Tibial artery (tissue), 4 donors: ENCODE measurements around the gene LRRC27.

Experiments
- DNase-seq, 2 donors: peaks; one replicate each; pipeline ENCODE4 v3.0.0-alpha.2; 2019
- H3K27ac ChIP-seq, 2 donors: fragments of 200-600 bp; sonication (generic) in 1 of 2; 1 replicate in 1 of 2; 2 replicates in 1 of 2; pipeline ENCODE4 v1.5.1; 2018 to 2019; ENCODE audit warnings: mild to moderate bottlenecking in 1 of 2
- H3K27me3 ChIP-seq, 2 donors: fragments of 200-600 bp; sonication (generic) in 1 of 2; one replicate each; pipeline versions ENCODE4 v1.5.1 to v1.6.0; 2016 to 2019
- H3K36me3 ChIP-seq, 3 donors: fragments of 200-600 bp; sonication (generic) in 2 of 3; one replicate each; pipeline ENCODE4 v1.5.1; 2016 to 2019; ENCODE audit warnings: mild to moderate bottlenecking in 2 of 3
- H3K4me1 ChIP-seq, 4 donors: fragments of 200-600 bp; sonication (generic) in 2 of 4; 1 replicate in 3 of 4; 2 replicates in 1 of 4; pipeline ENCODE4 v1.5.1; 2016 to 2019
- H3K4me3 ChIP-seq, 2 donors: fragments of 200-600 bp; sonication (generic) in 1 of 2; 1 replicate in 1 of 2; 2 replicates in 1 of 2; pipeline ENCODE4 v1.5.1; 2018 to 2019; ENCODE audit warnings: mild to moderate bottlenecking in 2 of 2
- H3K9me3 ChIP-seq, 3 donors: fragments of 200-600 bp; sonication (generic) in 1 of 3; one replicate each; pipeline ENCODE4 v1.5.1; 2016 to 2019
- intact Hi-C: fragments of 100-400 bp; cut with DNase I; formaldehyde crosslinking; loops from one replicate; pipeline ENCODE4 v1.15.0; 2023; ENCODE audit warnings: low total_unique reads
- TF ChIP-seq, protein P1 (sequence below), 2 experiments: fragments of 200-600 bp in 1 of 2; fragments of 450-650 bp in 1 of 2; IDR thresholded peaks; one replicate each; pipeline ENCODE4 v1.5.1; 2017 to 2019; ENCODE audit warnings: antibody characterized with exemption in 2 of 2, mild to moderate bottlenecking in 1 of 2, moderate library complexity in 1 of 2

LRRC27 gene

DNA sequence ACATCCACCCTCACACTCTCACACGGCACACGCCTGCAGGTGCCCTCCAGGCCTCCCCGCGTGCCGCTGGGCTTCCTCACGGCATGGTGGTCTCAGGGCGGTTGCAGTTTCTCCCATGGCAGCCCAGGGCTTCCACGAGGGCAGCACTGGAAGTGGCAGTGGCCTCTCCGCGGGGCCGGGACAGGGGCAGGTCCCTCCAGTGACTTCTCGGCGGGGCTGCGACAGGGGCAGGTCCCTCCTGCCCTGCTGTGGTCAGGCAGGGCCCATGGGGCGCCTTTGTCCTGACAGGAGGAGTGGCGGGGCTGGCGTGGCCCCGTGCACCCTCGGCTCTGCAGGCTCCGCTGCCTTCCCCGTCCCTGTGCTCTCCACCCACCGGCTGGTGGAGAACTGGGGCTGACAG lies 84.0 kb downstream of the LRRC27 start:
- no peak for DNase-seq
- no peaks in the 10 kb centered on the region for H3K9me3 ChIP-seq
- no peaks in the 10 kb centered on the region for H3K36me3 ChIP-seq
- TF ChIP-seq, protein P1, sequence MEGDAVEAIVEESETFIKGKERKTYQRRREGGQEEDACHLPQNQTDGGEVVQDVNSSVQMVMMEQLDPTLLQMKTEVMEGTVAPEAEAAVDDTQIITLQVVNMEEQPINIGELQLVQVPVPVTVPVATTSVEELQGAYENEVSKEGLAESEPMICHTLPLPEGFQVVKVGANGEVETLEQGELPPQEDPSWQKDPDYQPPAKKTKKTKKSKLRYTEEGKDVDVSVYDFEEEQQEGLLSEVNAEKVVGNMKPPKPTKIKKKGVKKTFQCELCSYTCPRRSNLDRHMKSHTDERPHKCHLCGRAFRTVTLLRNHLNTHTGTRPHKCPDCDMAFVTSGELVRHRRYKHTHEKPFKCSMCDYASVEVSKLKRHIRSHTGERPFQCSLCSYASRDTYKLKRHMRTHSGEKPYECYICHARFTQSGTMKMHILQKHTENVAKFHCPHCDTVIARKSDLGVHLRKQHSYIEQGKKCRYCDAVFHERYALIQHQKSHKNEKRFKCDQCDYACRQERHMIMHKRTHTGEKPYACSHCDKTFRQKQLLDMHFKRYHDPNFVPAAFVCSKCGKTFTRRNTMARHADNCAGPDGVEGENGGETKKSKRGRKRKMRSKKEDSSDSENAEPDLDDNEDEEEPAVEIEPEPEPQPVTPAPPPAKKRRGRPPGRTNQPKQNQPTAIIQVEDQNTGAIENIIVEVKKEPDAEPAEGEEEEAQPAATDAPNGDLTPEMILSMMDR (IDR thresholded peaks at IDR 0.05) = no peak
- no peaks in the 10 kb centered on the region for H3K27me3 ChIP-seq
- H3K4me1 ChIP-seq = peaks cover 5 to 60% (median 32%) of the 10 kb centered on the region in 4 donors
- no peak overlapping the region for H3K4me3 ChIP-seq
- no peak overlapping the region for H3K27ac ChIP-seq
- intact Hi-C loops = no loop called here

GRCh38 chr10:132416566-132417256 lies 84.7 kb downstream of the LRRC27 start:
- Histone ChIP-seq H3K4me1 (peaks cover 10 to 60% (median 36%) of the 10 kb centered on the region in 4 donors), H3K4me3 (no peak overlapping the region), H3K36me3 (no peaks in the 10 kb centered on the region), H3K27ac (no peak overlapping the region), H3K9me3 (no peaks in the 10 kb centered on the region), H3K27me3 (no peaks in the 10 kb centered on the region)
- intact Hi-C loops = no loop called here
- DNase-seq = no peak
- TF ChIP-seq, protein P1 (IDR thresholded peaks at IDR 0.05) = no peak

DNA sequence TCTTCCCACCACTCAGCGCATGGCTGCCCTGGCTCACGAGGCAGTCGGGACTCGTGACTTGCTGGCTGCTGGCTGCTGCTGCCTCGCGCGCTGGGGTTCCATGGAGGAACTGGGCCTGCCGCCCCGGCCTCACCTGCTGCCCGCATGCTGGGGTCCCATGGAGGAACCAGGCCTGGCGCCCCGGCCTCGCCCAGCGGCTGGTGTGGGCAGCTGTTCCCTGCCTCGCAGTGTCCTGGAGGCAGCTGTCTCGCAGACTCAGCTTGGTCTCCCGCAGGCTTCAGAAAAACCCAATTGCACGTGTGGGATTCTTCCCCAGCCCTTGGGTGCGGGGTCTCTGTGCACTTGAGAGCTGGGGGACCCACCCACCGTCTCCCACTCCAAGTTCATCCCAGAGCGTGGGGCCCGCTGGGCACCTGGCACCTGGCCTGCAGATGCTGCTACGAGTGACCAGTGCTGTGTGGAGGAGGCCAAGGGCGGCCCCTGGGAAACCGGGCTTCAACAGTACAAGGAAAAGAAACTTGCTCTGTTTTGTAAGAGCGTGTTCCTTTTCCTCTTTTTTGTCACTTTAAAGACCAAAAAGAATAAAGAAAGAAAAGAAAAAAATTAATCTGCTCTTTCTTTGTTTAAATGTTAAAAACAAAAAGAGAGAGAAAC lies 85.4 kb downstream of the LRRC27 start:
- no peak overlapping the region for H3K4me3 ChIP-seq
- no peaks in the 10 kb centered on the region for H3K27me3 ChIP-seq
- intact Hi-C loops = no loop called here
- no peak for DNase-seq
- H3K36me3 ChIP-seq = no peaks in the 10 kb centered on the region
- TF ChIP-seq, protein P1 (IDR thresholded peaks at IDR 0.05) = no peak
- peaks cover 13 to 60% (median 39%) of the 10 kb centered on the region in 4 donors for H3K4me1 ChIP-seq
- H3K9me3 ChIP-seq = no peaks in the 10 kb centered on the region
- H3K27ac ChIP-seq = peak overlapping the region in 1 of 2 donors; percentile 89

- intact Hi-C loops = no loop called here
- TF ChIP-seq, protein P1 (IDR thresholded peaks at IDR 0.05) = no peak
- H3K4me1 ChIP-seq = peaks cover 13 to 57% (median 40%) of the 10 kb centered on the region in 4 donors
- H3K36me3 ChIP-seq = no peaks in the 10 kb centered on the region
- H3K27me3 ChIP-seq = no peaks in the 10 kb centered on the region
- DNase-seq = no peak
- H3K27ac ChIP-seq = peak overlapping the region; percentile 89 to 91
- H3K9me3 ChIP-seq = no peaks in the 10 kb centered on the region
- H3K4me3 ChIP-seq = no peak overlapping the region
Measured at GRCh38 chr10:132417957-132418441, 86.0 kb downstream of the LRRC27 start.

- TF ChIP-seq, protein P1 (IDR thresholded peaks at IDR 0.05) = no peak
- H3K36me3 ChIP-seq = no peaks in the 10 kb centered on the region
- no peaks in the 10 kb centered on the region for H3K27me3 ChIP-seq
- no peak overlapping the region for H3K4me3 ChIP-seq
- DNase-seq = no peak
- H3K9me3 ChIP-seq = no peaks in the 10 kb centered on the region
- peaks cover 13 to 55% (median 40%) of the 10 kb centered on the region in 4 donors for H3K4me1 ChIP-seq
- intact Hi-C loops = no loop called here
- peak overlapping the region; percentile 89 to 91 for H3K27ac ChIP-seq
Measured at GRCh38 chr10:132418527-132419416, 86.8 kb downstream of the LRRC27 start.
